CD4-positive, alpha-beta T cell treated with Interleukin-17A for 1 hour (primary cell): ENCODE measurements around the gene ZXDC.

ENCODE experiments used
- DNase-seq: peaks from one replicate; pipeline ENCODE4 v3.0.0-alpha.2; 2020

The ZXDC gene

GRCh38 chr3:126432361-126433104 lies 43.2 kb downstream of the ZXDC start:
- no peak for DNase-seq

- no peak for DNase-seq
These were observed 44.6 kb downstream of the ZXDC start for GRCh38 chr3:126431103-126431534.

- no peak for DNase-seq
These were observed 50.9 kb downstream of the ZXDC start for GRCh38 chr3:126424751-126425150.

GRCh38 chr3:126424039-126424717 lies 51.5 kb downstream of the ZXDC start:
- DNase-seq, result no peak

DNA sequence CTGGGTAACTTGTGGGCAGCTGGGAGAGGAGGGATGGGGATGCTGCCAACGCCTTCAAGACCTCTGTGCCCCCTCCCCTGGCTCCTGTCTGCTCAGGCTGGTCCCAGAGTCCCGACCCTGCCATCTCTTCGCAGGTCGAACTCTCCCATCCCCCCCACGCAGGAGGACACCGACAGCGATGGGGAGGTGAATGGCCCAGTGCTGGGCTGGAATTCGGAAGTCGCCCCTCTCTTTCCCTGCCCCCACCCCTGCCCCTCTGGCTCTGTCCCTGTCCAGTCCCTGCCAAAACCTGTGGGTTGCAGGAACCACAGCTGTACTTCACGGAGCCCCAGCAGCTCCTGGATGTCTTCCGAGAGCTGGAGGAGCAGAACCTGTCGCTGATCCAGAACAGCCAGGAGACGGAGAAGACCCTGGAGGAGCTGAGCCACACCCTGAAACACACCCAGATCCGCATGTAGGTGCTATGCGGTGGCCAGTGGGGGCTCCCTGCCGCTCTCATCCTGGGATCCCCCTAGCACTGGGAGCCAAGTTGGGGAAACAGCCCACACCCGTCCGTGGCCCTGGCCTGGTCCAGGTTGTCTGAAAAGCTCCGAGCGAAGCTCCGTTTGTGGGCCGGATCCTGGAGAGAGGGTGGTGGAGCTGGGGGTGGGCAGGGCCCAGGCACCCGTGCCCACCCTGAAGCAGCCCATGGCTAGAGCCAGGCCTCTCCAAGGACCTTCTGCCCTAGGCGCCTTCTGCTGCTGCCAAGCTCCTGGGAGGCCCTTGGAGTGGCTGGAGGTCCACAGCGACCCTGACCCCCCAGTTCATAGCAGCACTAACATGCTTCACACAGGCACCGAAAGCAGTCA lies 52.3 kb downstream of the ZXDC start:
- DNase-seq, result no peak

DNA sequence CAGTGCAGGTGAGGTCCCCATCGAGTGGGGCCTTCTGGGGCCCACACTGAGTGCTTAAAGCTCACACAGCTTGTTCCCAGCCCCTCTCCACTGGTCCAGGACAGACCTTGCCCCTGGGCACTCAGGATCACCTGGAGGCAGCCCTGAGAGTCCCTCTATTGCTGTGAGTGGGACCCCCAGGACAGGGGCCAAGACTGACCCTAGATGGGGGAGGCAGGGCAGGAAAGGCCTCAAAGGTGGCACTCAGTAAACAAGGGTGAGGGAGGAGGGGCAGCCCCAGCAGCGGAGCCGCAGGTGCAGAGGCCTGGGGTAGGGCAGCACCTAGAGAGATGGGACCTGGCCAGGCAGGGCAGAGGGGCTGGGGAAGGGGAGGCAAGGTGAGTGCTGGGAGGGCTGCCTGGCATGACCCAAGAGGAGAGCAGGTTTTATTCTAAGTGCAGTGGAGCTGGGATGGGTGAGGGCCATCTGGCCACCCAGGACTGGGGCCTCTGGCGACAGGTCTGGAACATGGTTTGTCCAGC lies 53.1 kb downstream of the ZXDC start:
- DNase-seq, result no peak

- no peak for DNase-seq
These were observed 53.6 kb downstream of the ZXDC start for GRCh38 chr3:126422121-126422520.

GRCh38 chr3:126421573-126422119 lies 54.0 kb downstream of the ZXDC start:
- DNase-seq, result no peak

DNA sequence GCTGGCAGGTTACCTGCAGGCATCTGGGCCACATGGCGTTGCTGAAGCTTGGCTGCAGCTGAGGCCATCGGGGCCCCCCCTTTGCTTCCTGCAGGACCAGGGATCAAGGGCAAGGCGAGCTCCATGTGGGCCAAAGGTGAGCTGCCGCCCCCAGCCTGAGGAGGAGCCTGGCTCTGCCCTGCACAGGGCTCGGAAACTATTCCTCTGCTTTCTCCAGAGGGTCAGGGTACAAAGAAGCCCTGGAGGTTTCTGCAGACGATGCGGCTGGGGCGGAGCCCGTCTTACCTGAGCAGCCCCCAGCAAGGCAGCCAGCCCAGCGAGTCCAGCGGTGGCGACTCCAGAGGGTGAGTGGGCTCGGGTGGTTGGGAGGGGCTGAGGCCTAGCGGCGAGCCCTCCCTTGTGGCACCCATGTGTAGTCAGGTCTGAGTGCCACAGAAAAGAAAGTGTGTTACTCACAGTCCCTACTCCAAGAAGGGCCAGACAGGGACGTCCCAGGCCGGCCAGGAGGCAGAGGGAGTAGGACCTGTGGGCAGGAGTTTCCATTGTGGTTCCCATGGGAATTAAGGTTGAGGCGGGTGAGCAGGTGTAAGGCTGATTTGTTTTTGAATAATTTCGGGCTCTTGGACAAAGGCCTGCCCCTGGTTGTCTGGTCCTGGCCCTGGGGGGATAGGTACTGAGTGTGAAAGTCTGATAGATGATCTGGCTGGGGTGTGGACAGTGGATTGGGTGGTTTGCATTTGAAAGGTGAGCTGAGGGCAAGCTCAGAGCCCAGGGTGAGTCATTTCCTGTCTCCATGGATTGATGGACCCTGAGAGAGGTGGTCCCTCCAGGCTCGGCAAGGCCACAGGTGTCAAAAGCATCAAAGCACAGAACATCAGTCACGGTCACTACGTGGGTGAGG lies 55.6 kb downstream of the ZXDC start:
- no peak for DNase-seq

GRCh38 chr3:126419151-126419703 lies 56.5 kb downstream of the ZXDC start:
- no peak for DNase-seq

GRCh38 chr3:126418661-126419131 lies 57.0 kb downstream of the ZXDC start:
- no peak for DNase-seq

DNA sequence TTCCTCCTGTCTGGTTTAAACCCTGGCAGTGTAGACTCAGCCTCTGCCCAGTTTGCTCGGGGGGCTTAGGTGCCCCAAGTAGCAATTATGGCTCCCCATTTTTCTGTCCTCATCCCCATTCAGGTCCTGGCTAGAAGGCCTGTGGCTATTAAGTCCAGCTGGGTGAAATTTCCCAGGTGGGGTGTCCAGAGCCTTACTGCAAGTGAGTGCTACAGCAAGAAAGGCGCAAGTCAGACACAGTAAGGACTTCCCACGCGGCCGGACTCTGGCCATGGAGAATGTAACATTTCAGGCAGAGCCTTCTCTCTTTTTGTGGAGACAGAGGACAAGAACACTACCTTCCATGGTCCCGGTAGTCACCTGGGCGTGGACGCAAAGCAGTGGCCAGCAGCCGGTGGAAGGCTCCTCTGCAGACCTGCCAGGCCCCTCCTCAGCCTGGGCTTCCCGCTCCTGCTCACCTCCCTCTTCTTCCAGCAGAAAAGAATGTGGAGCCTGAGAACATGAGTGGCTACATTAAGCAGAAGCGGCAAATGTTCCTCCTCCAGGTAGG lies 57.6 kb downstream of the ZXDC start:
- no peak for DNase-seq

- no peak for DNase-seq
These were observed 58.2 kb downstream of the ZXDC start for GRCh38 chr3:126417515-126417914.

GRCh38 chr3:126416943-126417342 lies 58.7 kb downstream of the ZXDC start:
- no peak for DNase-seq

- DNase-seq, result no peak
These were observed 59.8 kb downstream of the ZXDC start for GRCh38 chr3:126415661-126416591.

DNA sequence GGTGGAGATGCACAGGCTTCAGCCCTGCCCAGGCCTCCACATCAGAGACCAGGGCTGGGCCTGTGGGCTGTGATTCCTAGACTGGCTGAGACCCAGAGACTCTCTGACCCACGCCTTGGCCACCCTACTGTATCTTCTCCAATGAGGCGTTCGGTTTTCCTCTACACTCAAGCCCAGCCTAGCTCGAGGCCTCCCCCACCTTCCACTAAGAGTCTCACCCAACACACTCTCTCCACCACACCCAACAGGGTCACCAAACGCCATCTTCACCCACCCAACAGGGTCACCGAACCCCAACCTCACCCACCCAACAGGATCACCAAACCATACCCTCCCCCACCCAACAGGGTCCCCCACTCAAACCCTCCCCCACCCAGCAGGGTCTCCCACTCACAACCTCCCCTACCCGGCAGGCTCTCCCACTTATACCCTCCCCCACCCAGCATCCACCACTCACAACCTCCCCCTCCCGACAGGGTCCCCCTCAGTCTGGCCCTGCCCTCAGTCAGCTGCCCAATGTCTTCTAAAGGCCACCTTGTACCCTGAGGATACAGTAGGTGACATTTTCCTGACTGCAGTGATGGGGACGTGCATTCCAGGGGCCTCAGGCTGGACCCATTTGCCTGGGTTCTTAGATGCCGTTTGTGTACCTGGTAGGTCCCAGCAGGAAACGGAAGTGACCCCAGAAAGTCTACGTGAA lies 60.6 kb downstream of the ZXDC start:
- no peak for DNase-seq

DNA sequence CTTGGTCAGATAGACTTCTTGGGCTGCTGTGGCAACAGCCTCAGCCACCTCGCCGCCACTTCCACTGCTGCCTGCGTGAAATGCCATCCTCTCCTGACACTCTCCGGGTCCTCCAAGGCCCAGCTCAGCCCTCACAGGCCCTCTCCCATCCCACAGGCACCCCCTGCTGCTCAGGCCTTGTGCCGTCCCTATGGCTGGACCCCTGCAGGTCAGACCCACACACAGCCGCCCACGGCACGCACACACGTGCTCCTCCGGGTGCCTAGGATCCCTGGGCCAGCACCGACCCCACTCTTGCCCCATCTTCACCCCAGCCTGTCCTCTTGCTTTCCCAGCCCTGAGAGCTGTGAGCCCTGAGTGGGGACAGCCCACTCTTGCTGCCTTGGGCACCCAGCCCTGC lies 61.3 kb downstream of the ZXDC start:
- no peak for DNase-seq

- no peak for DNase-seq
These were observed 62.0 kb downstream of the ZXDC start for GRCh38 chr3:126413693-126414080.
